ENCODE data around the gene DPEP1. TPM values are rescaled to one million over a fixed set of nuclear protein-coding genes. Genes with fewer than 3 reads are reported as not detected.

DPEP1 gene
- total and polyA plus RNA-seq, 2 experiments from 2014 or later = not detected

GRCh38 chr16:89636663-89637062, 23.2 kb downstream of the DPEP1 start:
- no peaks in the 10 kb centered on the region for H3K9me3 ChIP-seq (ENCODE audit: low read depth)
- WGBS, 2 experiments (ENCODE audit: low coverage in 1 of 2, low lambda C conversion rate in 2 of 2, missing lambda C conversion rate in 2 of 2) = 75 to 82% methylated on average over 12 of the region's 12 CpGs
- H3K4me1 ChIP-seq (ENCODE audit: insufficient read depth) = peaks cover 16% of the 10 kb centered on the region
- H4K20me1 ChIP-seq (ENCODE audit: insufficient read depth) = no peaks in the 10 kb centered on the region
- no peaks in the 10 kb centered on the region for H3K9me2 ChIP-seq (ENCODE audit: insufficient read depth)
- no peak overlapping the region for H3K9ac ChIP-seq
- H3K27me3 ChIP-seq (replicated peaks; ENCODE audit: insufficient read depth) = no peaks in the 10 kb centered on the region
- no peak overlapping the region for H3K27ac ChIP-seq
- peaks cover 5% of the 10 kb centered on the region for H3F3A ChIP-seq (ENCODE audit: insufficient read depth)
- in situ Hi-C loops (cut with MboI) = no loop called here
- H3K79me2 ChIP-seq (ENCODE audit: insufficient read depth) = no peaks in the 10 kb centered on the region
- no peaks in the 10 kb centered on the region for H3K36me3 ChIP-seq (ENCODE audit: low read depth)
- no peak overlapping the region for H2AFZ ChIP-seq
- H3K4me2 ChIP-seq (ENCODE audit: unreplicated experiment) = no peak overlapping the region
- TF ChIP-seq EZH2 (IDR thresholded peaks at IDR 0.05; ENCODE audit: insufficient read depth, poor library complexity, severe bottlenecking) (no peak), EZH2phosphoT487 (IDR thresholded peaks at IDR 0.05; ENCODE audit: insufficient read depth, low read depth) (no peak)
- no peak for DNase-seq
- H3K4me3 ChIP-seq = no peak overlapping the region

GRCh38 chr16:89637379-89637778, 23.9 kb downstream of the DPEP1 start:
- TF ChIP-seq EZH2phosphoT487 (IDR thresholded peaks at IDR 0.05; ENCODE audit: insufficient read depth, low read depth) = no peak
- no peak for TF ChIP-seq EZH2 (IDR thresholded peaks at IDR 0.05; ENCODE audit: insufficient read depth, poor library complexity, severe bottlenecking)
- no peaks in the 10 kb centered on the region for H3K9me3 ChIP-seq (ENCODE audit: low read depth)
- in situ Hi-C loops (cut with MboI) = no loop called here
- H3K4me2 ChIP-seq (ENCODE audit: unreplicated experiment) = no peak overlapping the region
- H4K20me1 ChIP-seq (ENCODE audit: insufficient read depth) = no peaks in the 10 kb centered on the region
- 38 to 57% methylated on average over 7 to 10 of the region's 10 CpGs for WGBS, 2 experiments (ENCODE audit: low coverage in 1 of 2, low lambda C conversion rate in 2 of 2, missing lambda C conversion rate in 2 of 2)
- H3K4me3 ChIP-seq = no peak overlapping the region
- H3K9me2 ChIP-seq (ENCODE audit: insufficient read depth) = no peaks in the 10 kb centered on the region
- H3K27me3 ChIP-seq (replicated peaks; ENCODE audit: insufficient read depth) = no peaks in the 10 kb centered on the region
- DNase-seq = no peak
- H3K9ac ChIP-seq = no peak overlapping the region
- H3F3A ChIP-seq (ENCODE audit: insufficient read depth) = peaks cover 5% of the 10 kb centered on the region
- H3K27ac ChIP-seq = no peak overlapping the region
- H2AFZ ChIP-seq = no peak overlapping the region
- no peaks in the 10 kb centered on the region for H3K79me2 ChIP-seq (ENCODE audit: insufficient read depth)
- H3K36me3 ChIP-seq (ENCODE audit: low read depth) = no peaks in the 10 kb centered on the region
- H3K4me1 ChIP-seq (ENCODE audit: insufficient read depth) = peaks cover 14% of the 10 kb centered on the region

- WGBS, 2 experiments (ENCODE audit: low coverage in 1 of 2, low lambda C conversion rate in 2 of 2, missing lambda C conversion rate in 2 of 2) = 40 to 68% methylated on average over 5 to 10 of the region's 10 CpGs
- Histone ChIP-seq H3K4me1 (ENCODE audit: insufficient read depth) (peaks cover 3% of the 10 kb centered on the region; the same call in 1 of the 2 replicates), H3K27ac (no peak overlapping the region), H4K20me1 (ENCODE audit: insufficient read depth) (no peaks in the 10 kb centered on the region), H3K27me3 (replicated peaks; ENCODE audit: insufficient read depth) (no peaks in the 10 kb centered on the region), H3F3A (ENCODE audit: insufficient read depth) (peaks cover 5% of the 10 kb centered on the region), H3K9ac (no peak overlapping the region), H3K36me3 (ENCODE audit: low read depth) (no peaks in the 10 kb centered on the region), H3K9me3 (ENCODE audit: low read depth) (no peaks in the 10 kb centered on the region), H3K4me3 (no peak overlapping the region), H3K4me2 (ENCODE audit: unreplicated experiment) (no peak overlapping the region), H3K9me2 (ENCODE audit: insufficient read depth) (no peaks in the 10 kb centered on the region), H3K79me2 (ENCODE audit: insufficient read depth) (no peaks in the 10 kb centered on the region), H2AFZ (no peak overlapping the region)
- in situ Hi-C loops (cut with MboI) = no loop called here
- no peak for DNase-seq
- TF ChIP-seq EZH2phosphoT487 (IDR thresholded peaks at IDR 0.05; ENCODE audit: insufficient read depth, low read depth) = no peak
Measured at GRCh38 chr16:89638455-89638854, 25.0 kb downstream of the DPEP1 start.

GRCh38 chr16:89639385-89639784, 25.9 kb downstream of the DPEP1 start:
- in situ Hi-C loops (cut with MboI) = no loop called here
- H3K4me3 ChIP-seq = no peak overlapping the region
- DNase-seq = no peak
- 77% methylated on average over 5 to 6 of the region's 6 CpGs for WGBS, 2 experiments (ENCODE audit: low coverage in 1 of 2, low lambda C conversion rate in 2 of 2, missing lambda C conversion rate in 2 of 2)
- no peaks in the 10 kb centered on the region for H3F3A ChIP-seq (ENCODE audit: insufficient read depth)
- H4K20me1 ChIP-seq (ENCODE audit: insufficient read depth) = no peaks in the 10 kb centered on the region
- H3K4me2 ChIP-seq (ENCODE audit: unreplicated experiment) = no peak overlapping the region
- no peaks in the 10 kb centered on the region for H3K4me1 ChIP-seq (ENCODE audit: insufficient read depth)
- H3K36me3 ChIP-seq (ENCODE audit: low read depth) = no peaks in the 10 kb centered on the region
- no peak overlapping the region for H3K27ac ChIP-seq
- no peaks in the 10 kb centered on the region for H3K9me2 ChIP-seq (ENCODE audit: insufficient read depth)
- H3K27me3 ChIP-seq (replicated peaks; ENCODE audit: insufficient read depth) = no peaks in the 10 kb centered on the region
- no peak for TF ChIP-seq EZH2phosphoT487 (IDR thresholded peaks at IDR 0.05; ENCODE audit: insufficient read depth, low read depth)
- TF ChIP-seq EZH2 (IDR thresholded peaks at IDR 0.05; ENCODE audit: insufficient read depth, poor library complexity, severe bottlenecking) = no peak
- H3K9me3 ChIP-seq (ENCODE audit: low read depth) = no peaks in the 10 kb centered on the region
- H2AFZ ChIP-seq = no peak overlapping the region
- no peaks in the 10 kb centered on the region for H3K79me2 ChIP-seq (ENCODE audit: insufficient read depth)
- H3K9ac ChIP-seq = no peak overlapping the region
